GM19035 (cell line): ENCODE results near the gene NFATC2.

ENCODE experiments used
- ATAC-seq: cut with Tn5 transposase; IDR thresholded peaks from one replicate; pipeline ENCODE4 v1.9.1; 2021; ENCODE audit not compliant: unreplicated experiment

NFATC2 gene

DNA sequence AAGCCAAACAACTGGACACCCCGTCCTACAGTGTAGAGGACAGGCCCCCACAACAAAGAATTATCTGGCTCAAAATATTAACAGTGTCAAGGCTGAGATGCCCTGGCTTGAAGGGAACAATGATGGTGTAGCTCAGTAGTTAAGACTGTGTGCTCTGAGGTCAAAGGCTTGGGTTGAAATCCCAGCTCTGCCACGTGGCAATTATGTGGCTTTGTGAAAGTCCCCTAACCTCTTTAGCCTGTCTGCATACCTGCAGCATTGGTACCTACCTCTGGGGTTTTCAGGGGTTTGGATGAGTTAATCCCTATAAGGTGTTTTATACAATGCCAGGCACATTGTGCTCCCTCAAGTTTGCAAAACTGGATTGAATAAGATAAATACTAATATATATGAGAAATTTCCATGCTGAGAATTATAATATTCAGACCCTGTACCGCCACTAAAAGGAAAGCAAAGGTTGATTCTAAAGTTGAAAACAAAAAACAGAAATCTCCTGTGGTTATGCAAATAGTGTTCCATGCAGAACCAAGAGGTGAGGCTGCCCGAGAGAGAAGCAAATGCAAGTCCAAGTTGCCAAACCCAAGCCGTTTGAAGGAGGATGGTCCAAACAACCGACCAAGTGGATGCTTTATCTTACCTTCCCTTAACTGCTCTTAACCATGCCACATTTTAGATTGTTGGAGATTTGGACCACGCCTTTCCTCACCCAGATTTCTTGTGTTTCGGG is 199.8 kb downstream of the NFATC2 start:
- no peak for ATAC-seq

GRCh38 chr20:51341581-51341980 is 200.9 kb downstream of the NFATC2 start:
- ATAC-seq, result no peak

GRCh38 chr20:51340451-51340840 is 202.1 kb downstream of the NFATC2 start:
- no peak for ATAC-seq

GRCh38 chr20:51339721-51340450 is 202.6 kb downstream of the NFATC2 start:
- ATAC-seq, result no peak

DNA sequence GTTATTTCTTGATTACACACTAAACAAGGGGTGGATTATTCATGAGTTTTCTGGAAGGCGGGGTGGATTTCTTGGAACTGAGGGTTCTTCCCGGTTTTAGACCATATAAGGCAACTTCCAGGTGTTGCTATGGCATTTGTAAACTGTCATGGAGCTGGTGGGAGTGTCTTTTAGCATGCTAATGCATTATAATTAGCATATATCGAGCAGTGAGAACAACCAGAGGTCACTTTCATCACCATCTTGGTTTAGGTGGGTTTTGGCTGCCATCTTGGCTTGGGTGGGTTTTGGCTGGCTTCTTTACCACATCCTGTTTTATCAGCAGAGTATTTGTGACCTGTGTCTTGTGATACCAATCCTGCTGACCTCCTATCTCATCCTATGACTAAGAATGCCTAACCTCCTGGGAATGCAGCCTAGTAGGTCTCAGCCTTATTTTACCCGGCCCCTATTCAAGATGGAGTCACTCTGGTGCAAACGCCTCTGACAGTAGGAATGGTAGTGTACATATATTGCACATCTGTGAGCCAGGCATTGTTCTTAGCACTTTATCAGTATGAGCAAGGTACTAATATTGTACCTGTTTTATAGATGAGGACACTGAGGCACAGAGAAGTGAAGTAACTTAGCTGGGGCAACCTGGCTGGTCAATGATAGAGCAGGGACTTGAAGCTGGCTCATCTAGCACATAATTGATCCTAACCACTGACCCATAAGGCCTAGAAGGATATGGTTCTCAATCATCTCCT is 203.7 kb downstream of the NFATC2 start:
- no peak for ATAC-seq

DNA sequence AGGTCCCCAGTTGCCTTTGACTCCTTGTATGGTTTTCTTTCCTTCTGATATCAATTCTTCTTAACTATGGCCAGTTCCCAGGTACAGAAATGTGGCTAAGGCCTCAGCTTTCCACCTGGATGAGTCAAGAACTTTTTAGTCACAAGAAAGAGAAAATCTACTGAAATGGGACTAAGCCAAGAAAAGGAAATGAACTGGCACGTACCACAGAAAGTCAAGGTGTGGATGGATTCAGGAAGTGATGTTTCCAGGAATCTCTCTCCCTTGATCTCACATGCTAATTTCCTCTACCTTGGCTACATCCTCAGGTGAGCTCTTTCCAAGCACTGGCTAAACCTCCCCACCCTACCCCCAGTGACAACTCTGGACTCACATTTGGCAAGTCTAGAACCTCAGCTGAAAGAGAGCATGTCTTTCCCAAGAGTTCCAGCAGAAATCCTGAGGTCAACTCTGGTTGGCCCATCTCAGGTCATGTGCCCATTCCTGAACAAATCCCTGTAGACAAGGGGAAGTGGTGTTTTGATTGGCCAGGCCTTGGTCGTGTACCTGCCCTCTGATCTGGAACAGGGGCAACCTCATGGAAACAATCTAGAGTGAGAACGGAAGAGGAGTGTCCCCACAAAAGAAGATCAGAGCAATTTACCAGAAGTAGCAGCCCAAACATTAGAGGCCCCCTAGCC is 205.3 kb downstream of the NFATC2 start:
- ATAC-seq, result no peak
